NCI-H2196 treated with DMSO at 0.1 percent for 48 hours (cell line): ENCODE results near the gene TUBB3.
"Not testable (repeated sequence)": the region's sequence is repeated elsewhere in the genome, so short reads cannot be mapped to it uniquely, and the experiment has no call there.

Experiments used
- DNase-seq: peaks from one replicate; lab custom pipeline; 2025; ENCODE audit not compliant: unreplicated experiment; lab: John Stamatoyannopoulos, UW

Gene TUBB3

DNA sequence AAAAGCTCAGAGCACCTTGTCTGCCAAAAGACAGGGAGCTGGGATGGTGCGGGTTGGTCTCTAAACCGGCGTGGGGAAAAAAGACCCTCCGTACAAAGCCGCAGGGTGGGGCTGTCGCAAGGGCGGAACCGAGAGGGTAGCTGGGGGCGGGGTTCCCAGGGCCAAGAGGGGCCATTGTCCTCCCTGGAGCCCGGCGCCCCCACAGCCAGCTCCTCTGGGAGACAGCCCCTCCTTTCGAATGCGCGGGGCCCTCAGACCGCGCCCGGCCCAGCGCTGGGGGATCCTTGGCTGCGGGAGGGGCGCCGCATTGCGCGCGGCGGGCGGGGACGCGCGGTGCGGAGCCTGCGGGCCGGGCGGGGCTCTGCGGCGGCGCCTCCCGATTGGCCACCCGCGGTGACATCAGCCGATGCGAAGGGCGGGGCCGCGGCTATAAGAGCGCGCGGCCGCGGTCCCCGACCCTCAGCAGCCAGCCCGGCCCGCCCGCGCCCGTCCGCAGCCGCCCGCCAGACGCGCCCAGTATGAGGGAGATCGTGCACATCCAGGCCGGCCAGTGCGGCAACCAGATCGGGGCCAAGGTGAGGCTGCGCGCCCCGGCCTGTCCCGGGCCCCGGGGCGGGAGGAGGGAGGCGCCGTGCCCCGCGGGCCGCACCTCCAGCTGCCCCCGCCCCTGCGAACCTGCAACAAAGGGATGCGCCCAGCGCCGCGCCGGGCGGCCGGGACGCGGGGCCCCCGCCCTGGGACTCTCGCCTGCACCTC is at the start of gene TUBB3:
Gene TUBB3 (plus strand): TSS at position 459 of the 756 bp plus-strand sequence. CDS start 60 bp downstream, at position 519.
- DNase-seq = peak; percentile 49

GRCh38 chr16:89873972-89874689 is 49.0 kb upstream of the TUBB3 start:
- peak; percentile 65 for DNase-seq

DNA sequence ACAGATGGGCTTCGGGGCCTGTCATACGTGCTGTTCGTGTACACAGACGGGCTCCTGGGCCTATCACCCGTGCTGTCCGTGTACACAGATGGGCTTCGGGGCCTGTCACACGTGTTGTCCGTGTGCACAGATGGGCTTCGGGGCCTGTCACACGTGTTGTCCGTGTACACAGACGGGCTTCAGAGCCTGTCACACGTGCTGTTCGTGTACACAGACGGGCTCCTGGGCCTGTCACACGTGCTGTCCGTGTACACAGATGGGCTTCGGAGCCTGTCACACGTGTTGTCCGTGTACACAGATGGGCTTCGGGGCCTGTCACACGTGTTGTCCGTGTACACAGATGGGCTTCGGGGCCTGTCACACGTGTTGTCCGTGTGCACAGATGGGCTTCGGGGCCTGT is 44.0 kb upstream of the TUBB3 start:
- not testable (repeated sequence) for DNase-seq

DNA sequence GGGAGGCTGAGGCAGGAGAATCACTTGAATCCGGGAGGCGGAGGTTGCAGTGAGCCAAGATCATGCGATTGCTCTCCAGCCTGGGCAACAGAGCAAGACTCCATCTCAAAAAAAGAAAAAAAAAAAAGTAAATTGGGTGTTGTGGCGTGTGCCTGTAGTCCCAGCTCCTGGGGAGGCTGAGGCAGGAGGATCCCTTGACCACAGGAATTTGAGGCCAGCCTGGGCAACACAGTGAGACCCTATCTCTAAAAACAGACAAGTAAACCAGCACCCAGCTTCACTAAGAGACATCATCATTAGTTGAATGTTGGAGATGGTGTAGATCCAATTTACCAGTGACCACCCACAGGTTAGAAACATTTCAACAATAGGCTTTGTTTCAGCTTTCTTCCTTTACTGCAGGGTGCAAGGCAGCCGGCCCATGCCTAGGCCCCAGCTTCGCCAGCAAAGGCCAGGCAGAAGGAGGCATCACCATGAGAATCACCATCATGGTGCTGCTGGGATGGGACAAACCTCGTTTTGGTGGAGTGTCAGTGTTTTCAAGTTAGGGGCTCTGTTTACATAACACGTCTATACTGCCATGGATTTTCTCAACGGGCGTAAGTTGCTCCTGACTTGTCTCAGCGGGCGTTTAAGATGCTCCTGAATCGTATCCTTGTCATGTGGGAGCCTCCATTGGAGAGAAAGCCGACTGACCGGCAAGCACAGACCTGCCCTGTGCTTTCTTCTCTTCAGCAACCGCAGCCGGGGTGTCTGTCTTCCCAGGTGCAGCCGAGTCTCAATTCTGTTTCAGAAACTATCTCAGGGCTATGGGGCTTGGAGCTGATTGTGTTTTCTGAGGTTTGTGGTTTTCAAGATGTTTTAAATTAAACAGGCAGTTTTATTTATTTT is 42.4 kb upstream of the TUBB3 start:
- no peak for DNase-seq

GRCh38 chr16:89881368-89881730 is 41.8 kb upstream of the TUBB3 start:
- DNase-seq = no peak

DNA sequence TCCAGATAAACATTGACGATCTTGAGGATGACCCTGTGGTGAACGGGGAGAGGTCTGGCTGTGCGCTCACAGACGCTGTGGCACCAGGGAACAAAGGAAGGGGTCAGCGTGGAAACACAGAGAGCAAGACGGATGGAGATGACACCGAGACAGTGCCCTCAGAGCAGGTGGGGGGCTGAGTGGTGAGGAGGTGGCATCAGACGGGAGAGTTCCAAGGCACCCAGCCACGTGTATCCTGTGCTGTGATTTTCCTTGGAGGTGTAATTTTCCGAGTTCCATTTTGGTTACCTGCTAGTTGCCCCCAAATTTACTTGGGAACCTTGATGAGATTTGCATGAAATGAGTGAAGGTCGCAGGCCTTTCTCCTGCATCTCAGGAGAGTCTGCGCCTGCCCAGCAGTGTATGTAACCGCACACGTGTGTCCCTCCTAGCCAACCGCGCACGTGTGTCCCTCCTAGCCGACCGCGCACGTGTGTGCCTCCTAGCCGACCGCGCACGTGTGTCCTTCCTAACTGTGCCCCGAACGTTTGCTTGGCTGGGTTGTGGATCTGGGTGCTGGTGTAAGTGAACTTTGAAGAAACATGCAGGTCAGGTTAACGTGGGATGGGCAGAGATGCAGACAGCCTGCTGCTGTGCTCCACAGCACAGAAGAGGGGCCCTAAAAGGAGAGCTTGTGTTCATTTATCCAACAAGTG is 39.6 kb upstream of the TUBB3 start:
- no peak for DNase-seq

DNA sequence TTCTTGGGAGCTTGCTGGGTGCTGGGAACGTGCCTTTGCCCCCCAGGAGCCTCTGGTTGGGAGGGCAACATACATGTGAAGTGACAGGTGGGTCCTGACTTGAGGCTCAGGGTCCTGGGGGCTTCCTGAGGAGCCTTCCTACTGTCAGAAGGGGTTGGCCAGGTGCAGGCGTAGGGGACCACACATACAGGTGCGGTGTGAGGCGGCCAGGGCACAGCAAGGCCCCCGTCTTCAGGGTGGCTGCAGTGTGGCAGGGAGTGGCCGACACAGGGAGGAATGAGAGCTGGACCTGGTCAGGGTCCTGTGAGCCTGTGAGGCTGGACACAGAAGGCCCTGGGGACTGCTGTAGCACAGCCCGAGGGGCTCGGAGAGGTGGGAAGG is 39.1 kb upstream of the TUBB3 start:
- no peak for DNase-seq

- no peak for DNase-seq
These were observed 35.9 kb upstream of the TUBB3 start for GRCh38 chr16:89887243-89887642.

GRCh38 chr16:89890200-89890599 is 32.9 kb upstream of the TUBB3 start:
- no peak for DNase-seq

DNA sequence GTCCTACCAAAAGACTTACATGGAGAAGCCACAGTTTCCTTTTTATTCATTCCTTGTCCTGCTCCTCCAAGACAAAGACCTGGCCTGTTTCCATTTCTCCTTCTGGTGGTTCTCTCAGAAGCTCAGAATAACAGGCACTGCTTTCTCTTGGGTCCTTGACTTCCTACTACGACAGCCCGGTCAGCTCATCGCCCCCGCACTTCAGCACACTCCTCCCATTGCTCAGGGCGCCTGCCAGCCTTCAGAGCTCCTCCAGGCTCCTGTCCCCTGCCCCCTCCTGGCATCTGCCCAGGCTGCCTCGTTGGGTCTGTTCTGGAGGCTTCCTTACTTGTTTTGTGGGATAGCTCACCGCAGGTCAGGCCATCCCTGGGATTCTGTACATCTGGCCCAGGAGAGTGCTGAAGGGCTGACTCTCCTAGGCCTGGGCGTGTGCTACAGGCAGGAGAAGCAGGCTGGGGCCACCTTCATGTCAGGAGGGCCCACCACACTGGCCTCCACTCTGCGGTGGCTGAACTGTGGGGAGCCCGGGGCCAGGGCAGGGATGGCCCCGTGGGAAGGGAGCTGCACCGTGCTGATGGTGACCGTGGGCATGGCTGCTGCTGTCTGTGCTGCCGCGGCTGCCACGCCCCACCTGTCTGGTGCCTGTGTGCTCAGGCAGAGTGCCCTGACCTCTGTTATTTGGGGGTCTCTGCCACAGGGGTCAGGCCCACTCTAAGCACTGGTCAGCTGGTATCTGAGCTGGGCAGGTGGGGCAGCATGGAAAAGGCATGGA is 32.1 kb upstream of the TUBB3 start:
- no peak for DNase-seq

- DNase-seq = no peak
These were observed 31.0 kb upstream of the TUBB3 start for GRCh38 chr16:89892055-89892630.

DNA sequence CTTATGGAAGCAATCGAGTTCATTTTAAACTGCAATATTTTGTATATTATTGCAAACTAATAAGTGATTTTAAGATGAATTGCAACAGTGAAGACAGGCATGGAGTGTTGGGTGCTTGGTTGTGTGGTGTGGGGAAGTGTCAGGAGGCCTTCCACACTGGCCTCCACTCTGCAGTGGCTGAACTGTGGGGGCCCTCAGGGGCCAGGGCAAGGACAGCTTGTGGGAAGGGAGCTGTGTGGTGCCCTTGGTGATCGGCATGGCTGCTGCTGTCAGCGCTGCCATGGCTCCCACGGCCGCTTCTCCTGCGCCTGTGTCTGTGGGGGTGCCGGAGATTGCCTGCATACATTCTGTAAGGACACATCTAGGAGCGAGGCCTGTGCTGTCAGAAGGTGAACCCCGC is 30.5 kb upstream of the TUBB3 start:
- DNase-seq = no peak

- DNase-seq = no peak
These were observed 29.2 kb upstream of the TUBB3 start for GRCh38 chr16:89893642-89894548.

- DNase-seq = no peak
These were observed 27.5 kb upstream of the TUBB3 start for GRCh38 chr16:89895482-89896250.

GRCh38 chr16:89897204-89897603 is 25.9 kb upstream of the TUBB3 start:
- no peak for DNase-seq

DNA sequence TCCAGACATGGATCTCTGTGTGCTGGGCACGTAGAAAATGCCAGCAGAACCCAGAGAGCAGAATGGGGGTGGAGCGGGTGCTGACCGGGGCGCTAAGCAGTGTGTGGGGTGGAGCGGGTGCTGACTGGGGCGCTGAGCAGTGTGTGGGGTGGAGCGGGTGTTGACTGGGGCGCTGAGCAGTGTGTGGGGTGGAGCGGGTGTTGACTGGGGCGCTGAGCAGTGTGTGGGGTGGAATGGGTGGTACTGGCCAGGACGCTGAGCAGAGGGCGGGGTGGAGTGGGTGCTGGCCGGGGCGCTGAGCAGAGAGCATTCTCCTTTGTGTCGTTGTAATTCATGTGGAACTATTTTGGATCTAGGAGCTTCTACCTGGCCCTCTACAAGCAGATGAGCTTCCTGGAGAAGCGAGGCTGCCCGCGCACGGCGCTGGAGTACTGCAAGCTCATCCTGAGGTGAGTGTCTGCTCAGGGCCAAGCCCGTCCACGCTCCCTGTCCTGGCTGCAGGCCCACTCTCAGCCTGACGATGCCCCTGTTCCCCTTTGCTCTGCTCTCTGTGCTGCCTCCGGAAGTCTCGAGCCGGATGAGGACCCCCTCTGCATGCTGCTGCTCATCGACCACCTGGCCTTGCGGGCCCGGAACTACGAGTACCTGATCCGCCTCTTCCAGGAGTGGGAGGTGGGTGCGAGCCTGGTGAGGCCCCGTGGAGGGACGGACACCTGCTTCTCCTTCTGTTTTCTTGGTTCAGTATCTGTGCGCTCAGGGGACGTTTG is 24.8 kb upstream of the TUBB3 start:
- DNase-seq = no peak

GRCh38 chr16:89899879-89900481 is 23.2 kb upstream of the TUBB3 start:
- no peak for DNase-seq
